HepG2 (cell line): ENCODE measurements around the gene OGG1. TPM values are rescaled to one million over a fixed set of nuclear protein-coding genes. Genes with fewer than 3 reads are reported as not detected.

Experiments used
- ATAC-seq: fragments of 200-7000 bp; cut with Tn5 transposase; 3 replicates; pipeline ENCODE4 v1.9.1; 2020; ENCODE audit warnings: mild to moderate bottlenecking, moderate library complexity
- BruUV-seq: library from RNA; stranded (reverse); fragments of 400-500 nt; replicated peaks from 2 replicates; lab custom pipeline; 2021; lab: Mats Ljungman, UMichigan
- CTCF ChIA-PET: fragments of 300-600 bp; formaldehyde crosslinking; extraction: SDS; loops from one replicate; lab custom pipeline; 2021; ENCODE audit warnings: low total read pairs, inconsistent platforms, low intra/inter-chr PET ratio; lab: Yijun Ruan, JAX
- POLR2A ChIA-PET: fragments of 350-600 bp; sonication (Branson Sonifier 250); formaldehyde crosslinking; loops from one replicate; lab custom pipeline; 2020; ENCODE audit warnings: antibody characterized with exemption, inconsistent platforms; lab: Yijun Ruan, JAX
- DNase-seq: peaks from one replicate; pipeline ENCODE4 v3.0.0-alpha.2; 2015; ENCODE audit warnings: low spot score
- FAIRE-seq: peaks from 3 replicates; lab custom pipeline; 2011; peaks lifted over from hg19 to GRCh38; lab: Jason Lieb, UNC
- H2AFZ ChIP-seq: one replicate; pipeline ENCODE4 v1.6.1; 2011; ENCODE audit warnings: low read length, inconsistent platforms
- H3K27ac ChIP-seq: fragments of 300-600 bp; 3 replicates; pipeline ENCODE4 v1.8.0; 2011; ENCODE audit warnings: mixed run types, mild to moderate bottlenecking, mixed read lengths, low read length, inconsistent platforms; ENCODE audit not compliant: insufficient read depth; ENCODE audit errors: extremely low read length
- H3K27me3 ChIP-seq, 2 experiments: fragments of 200-600 bp in 1 of 2; 2 replicates in 1 of 2; 3 replicates in 1 of 2; pipeline versions ENCODE4 v1.6.0 to v1.8.0; 2011; ENCODE audit warnings: low read length in 2 of 2, mild to moderate bottlenecking in 2 of 2, moderate library complexity in 2 of 2, inconsistent platforms in 1 of 2; ENCODE audit not compliant: insufficient read depth in 2 of 2, control insufficient read depth in 1 of 2
- H3K36me3 ChIP-seq, 2 experiments: fragments of 200-600 bp in 1 of 2; replicated peaks in 1 of 2; 2 replicates in 1 of 2; 3 replicates in 1 of 2; pipeline versions ENCODE4 v1.5.1 to v1.8.0; 2011; ENCODE audit warnings: low read length in 2 of 2, inconsistent platforms in 1 of 2; ENCODE audit not compliant: insufficient read depth in 2 of 2, control insufficient read depth in 1 of 2
- H3K4me1 ChIP-seq: 2 replicates; pipeline ENCODE4 v1.5.1; 2012; ENCODE audit warnings: low read length, inconsistent platforms; ENCODE audit not compliant: insufficient read depth
- H3K4me2 ChIP-seq: 2 replicates; pipeline ENCODE4 v1.6.0; 2011; ENCODE audit warnings: low read depth, low read length, inconsistent platforms
- H3K4me3 ChIP-seq, 3 experiments: fragments of 200-600 bp in 1 of 3; sonication (generic), shearing (Covaris generic) in 1 of 3; replicated peaks in 1 of 3; 2 replicates each; pipeline ENCODE4 v1.5.1; 2011 to 2016; ENCODE audit warnings: low read length in 3 of 3, inconsistent platforms in 2 of 3, low read depth in 2 of 3, mild to moderate bottlenecking in 2 of 3, control low read depth in 1 of 3, mixed read lengths in 1 of 3; ENCODE audit not compliant: insufficient read depth in 1 of 3
- H3K79me2 ChIP-seq: one replicate; pipeline ENCODE4 v1.6.1; 2011; ENCODE audit warnings: low read length, inconsistent platforms; ENCODE audit not compliant: insufficient read depth
- H3K9ac ChIP-seq: 2 replicates; pipeline ENCODE4 v1.6.0; 2011; ENCODE audit warnings: mild to moderate bottlenecking, low read depth, low read length, inconsistent platforms; ENCODE audit not compliant: insufficient read depth
- H3K9me3 ChIP-seq: 2 replicates; pipeline ENCODE4 v1.5.1; 2012; ENCODE audit warnings: mild to moderate bottlenecking, low read length
- H4K20me1 ChIP-seq: 2 replicates; pipeline ENCODE4 v1.6.0; 2011; ENCODE audit warnings: inconsistent platforms, mild to moderate bottlenecking, low read length, moderate library complexity; ENCODE audit not compliant: insufficient read depth
- HBP1 ChIP-seq: IDR thresholded peaks from 2 replicates; pipeline ENCODE4 v1.6.1; 2016; ENCODE audit warnings: low read depth, control low read depth
- NFYB ChIP-seq: sonication (generic); formaldehyde crosslinking; IDR thresholded peaks from 2 replicates; pipeline ENCODE4 v1.4.0; 2020; ENCODE audit warnings: missing genetic modification reagents
- PAF1 ChIP-seq: IDR thresholded peaks from 2 replicates; pipeline ENCODE4 v1.6.1; 2016; ENCODE audit warnings: missing genetic modification reagents, missing compliant biosample characterization
- WGBS: methylation state at CpG from one replicate; pipeline ENCODE4 v1.1.6; 2017; ENCODE audit warnings: low lambda C conversion rate; 5-methylcytosine and 5-hydroxymethylcytosine counted together
- in situ Hi-C: cut with HindIII; loops from 2 replicates; pipeline ENCODE4 v1.10.0; 2017; ENCODE audit warnings: low pct_unique_long_range_greater_than_20kb; ENCODE audit not compliant: extremely low pct_ligation_motif_present
- intact Hi-C: fragments of 100-400 bp; cut with micrococcal nuclease; formaldehyde crosslinking; loops from one replicate; pipeline ENCODE4 v1.10.0; 2022; ENCODE audit not compliant: unreplicated experiment
- polyA plus RNA-seq, 8 experiments: library from polyadenylated mRNA; depleted of rRNA in 3 of 8; stranded (reverse) in 7 of 8; unstranded in 1 of 8; fragments of >200 nt; fragmentation: Illumina TruSeq in 4 of 8; extraction: Trizol in 4 of 8; gene quantifications; 2 replicates each; pipeline versions ENCODE4 v1.2.1 to v1.2.3, GENCODE V29; 2011 to 2016; ENCODE audit warnings: low read depth in 4 of 8, missing spikeins in 1 of 8, mixed read lengths in 1 of 8; ENCODE audit not compliant: insufficient read depth in 1 of 8
- total RNA-seq, 5 experiments: library from RNA; depleted of rRNA; stranded (reverse); fragments of >200 nt; fragmentation: Illumina TruSeq; extraction: Trizol; gene quantifications; 2 replicates each; pipeline ENCODE4 v1.2.3, GENCODE V29; 2016; ENCODE audit warnings: low read depth in 1 of 5
- TF ChIP-seq, protein P1 (sequence below), 2 experiments: fragments of 450-650 bp in 1 of 2; sonication (generic) in 1 of 2; formaldehyde crosslinking; IDR thresholded peaks; 2 replicates each; pipeline versions ENCODE4 v1.5.0 to v1.8.0; 2020 to 2022; ENCODE audit warnings: mild to moderate bottlenecking in 1 of 2, missing genetic modification reagents in 1 of 2

Gene OGG1
- total and polyA plus RNA-seq, 2 of the 13 experiments (the other 11 are each of a cell fraction or from before 2014, with no cell fraction given): 28.7 to 33.2 TPM

GRCh38 chr3:9710174-9710739, 39.5 kb upstream of the OGG1 start (continued):
- TF ChIP-seq, protein P1, sequence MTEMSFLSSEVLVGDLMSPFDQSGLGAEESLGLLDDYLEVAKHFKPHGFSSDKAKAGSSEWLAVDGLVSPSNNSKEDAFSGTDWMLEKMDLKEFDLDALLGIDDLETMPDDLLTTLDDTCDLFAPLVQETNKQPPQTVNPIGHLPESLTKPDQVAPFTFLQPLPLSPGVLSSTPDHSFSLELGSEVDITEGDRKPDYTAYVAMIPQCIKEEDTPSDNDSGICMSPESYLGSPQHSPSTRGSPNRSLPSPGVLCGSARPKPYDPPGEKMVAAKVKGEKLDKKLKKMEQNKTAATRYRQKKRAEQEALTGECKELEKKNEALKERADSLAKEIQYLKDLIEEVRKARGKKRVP (CRISPR knock-in tag; IDR thresholded peaks at IDR 0.05): no peak
- TF ChIP-seq NFYB (CRISPR knock-in tag): no peak

DNA sequence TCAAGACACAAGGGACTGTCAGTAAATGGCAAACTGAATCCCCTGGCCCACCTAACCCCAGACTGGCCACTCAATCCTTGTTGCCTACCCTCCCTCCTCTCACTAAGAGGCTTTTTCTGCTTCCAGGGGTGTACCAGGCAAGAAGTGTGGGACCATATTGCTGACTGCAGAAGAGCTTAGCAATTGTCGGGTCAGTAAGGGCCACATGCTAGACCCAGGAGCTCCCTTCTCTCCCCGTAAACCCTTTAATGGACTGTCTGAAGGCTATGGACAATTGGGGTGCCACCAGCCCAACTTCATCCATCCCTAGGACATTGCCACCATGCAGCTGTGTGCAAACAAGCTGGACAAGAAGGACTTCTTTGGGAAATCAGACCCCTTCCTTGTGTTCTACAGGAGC, 37.3 kb upstream of the OGG1 start:
- WGBS: 10% methylated on average over 2 of the region's 2 CpGs
- FAIRE-seq (no peak), ATAC-seq (no peak), DNase-seq (no peak)
- peaks cover 12% of the 10 kb centered on the region for H3K4me1 ChIP-seq
- no peak overlapping the region for H3K9ac ChIP-seq
- TF ChIP-seq HBP1 (CRISPR knock-in tag) (no peak), PAF1 (CRISPR knock-in tag) (no peak)
- ChIA-PET POLR2A (no interaction called here), CTCF (no interaction called here)
- H2AFZ ChIP-seq: no peak overlapping the region
- no peaks in the 10 kb centered on the region for H3K79me2 ChIP-seq
- no peak overlapping the region for H3K27ac ChIP-seq
- in situ Hi-C loops: no loop called here
- H3K9me3 ChIP-seq: no peaks in the 10 kb centered on the region
- peaks cover 5 to 27% of the 10 kb centered on the region in 2 experiments; a peak in 3 of 5 replicates for H3K27me3 ChIP-seq
- no peak overlapping the region for H3K4me2 ChIP-seq
- intact Hi-C loops: no loop called here
- no peaks in the 10 kb centered on the region for H4K20me1 ChIP-seq
- no peaks in the 10 kb centered on the region for H3K36me3 ChIP-seq
- H3K4me3 ChIP-seq: no peak overlapping the region
- BruUV-seq: no TSS peak
